PC-3 (cell line): ENCODE measurements around the gene XNDC1N. TPM values are rescaled to one million over a fixed set of nuclear protein-coding genes. Genes with fewer than 3 reads are reported as not detected.

Source experiments
- ATAC-seq: fragments of 200-7000 bp; cut with Tn5 transposase; 2 replicates; pipeline ENCODE4 v1.9.1; 2020; ENCODE audit warnings: mild to moderate bottlenecking, moderate library complexity
- BruUV-seq: library from RNA; stranded (reverse); fragments of 400-500 nt; replicated peaks from 2 replicates; lab custom pipeline; 2021; lab: Mats Ljungman, UMichigan
- CTCF ChIA-PET: fragments of 300-600 bp; sonication (Branson Sonifier 250); formaldehyde crosslinking; loops from one replicate; lab custom pipeline; 2022; ENCODE audit warnings: antibody characterized with exemption; lab: Charles Lee
- POLR2A ChIA-PET: fragments of 300-600 bp; sonication (Branson Sonifier 250); formaldehyde crosslinking; loops from one replicate; lab custom pipeline; 2022; ENCODE audit warnings: antibody characterized with exemption; ENCODE audit not compliant: unreplicated experiment; lab: Charles Lee
- DNase-seq: peaks from one replicate; pipeline ENCODE4 v3.0.0-alpha.2; 2015
- H2AFZ ChIP-seq: fragments of 300-600 bp; sonication (generic); 2 replicates; pipeline ENCODE4 v1.6.0; 2016; ENCODE audit warnings: antibody characterized with exemption, low read length
- H3F3A ChIP-seq: fragments of 300-600 bp; sonication (generic); one replicate; pipeline ENCODE4 v1.6.0; 2017; ENCODE audit warnings: antibody characterized with exemption, low read length, control low read depth, mild to moderate bottlenecking; ENCODE audit not compliant: unreplicated experiment
- H3K27ac ChIP-seq: fragments of 300-600 bp; sonication (generic); 2 replicates; pipeline ENCODE4 v1.5.1; 2016; ENCODE audit warnings: mild to moderate bottlenecking, low read length
- H3K27me3 ChIP-seq: fragments of 300-600 bp; sonication (generic); 2 replicates; pipeline ENCODE4 v1.6.1; 2016; ENCODE audit warnings: low read length, mixed read lengths
- H3K36me3 ChIP-seq: fragments of 300-600 bp; sonication (generic); 2 replicates; pipeline ENCODE4 v1.6.1; 2016; ENCODE audit warnings: low read depth, mixed run types, low read length, mixed read lengths
- H3K4me1 ChIP-seq: fragments of 300-600 bp; sonication (generic); 2 replicates; pipeline ENCODE4 v1.5.1; 2016; ENCODE audit warnings: low read length; ENCODE audit not compliant: insufficient read depth
- H3K4me2 ChIP-seq: fragments of 300-600 bp; sonication (generic); 2 replicates; pipeline ENCODE4 v1.6.0; 2016; ENCODE audit warnings: low read length
- H3K4me3 ChIP-seq: fragments of 300-600 bp; sonication (generic); 2 replicates; pipeline ENCODE4 v1.5.1; 2016; ENCODE audit warnings: mild to moderate bottlenecking, low read length, mixed read lengths
- H3K79me2 ChIP-seq: fragments of 300-600 bp; sonication (generic); 2 replicates; pipeline ENCODE4 v1.6.1; 2017; ENCODE audit warnings: low read length, mixed read lengths
- H3K9ac ChIP-seq: fragments of 300-600 bp; sonication (generic); 2 replicates; pipeline ENCODE4 v1.6.0; 2016; ENCODE audit warnings: mild to moderate bottlenecking, low read length
- H3K9me2 ChIP-seq: fragments of 300-600 bp; sonication (generic); replicated peaks from 2 replicates; pipeline ENCODE4 v1.6.1; 2016; ENCODE audit warnings: mixed run types, low read length, mixed read lengths
- H3K9me3 ChIP-seq: fragments of 300-600 bp; sonication (generic); 2 replicates; pipeline ENCODE4 v1.6.1; 2016; ENCODE audit warnings: low read length, mixed read lengths
- H4K20me1 ChIP-seq: fragments of 300-600 bp; sonication (generic); 2 replicates; pipeline ENCODE4 v1.6.1; 2016; ENCODE audit warnings: low read length, mixed read lengths
- CTCF ChIP-seq: fragments of 300-600 bp; sonication (generic); conservative IDR thresholded peaks from 2 replicates; pipeline ENCODE4 v1.5.1; 2017; ENCODE audit warnings: antibody characterized with exemption, low read depth, mild to moderate bottlenecking, low read length
- EZH2 ChIP-seq: fragments of 300-600 bp; sonication (generic); IDR thresholded peaks from one replicate; pipeline ENCODE4 v1.6.1; 2017; ENCODE audit warnings: antibody characterized with exemption, mild to moderate bottlenecking, low read length; ENCODE audit not compliant: unreplicated experiment
- EZH2phosphoT487 ChIP-seq: fragments of 300-600 bp; sonication (generic); IDR thresholded peaks from 2 replicates; pipeline ENCODE4 v1.6.1; 2018; ENCODE audit warnings: mild to moderate bottlenecking, antibody characterized with exemption, low read length, borderline replicate concordance
- intact Hi-C: fragments of 100-400 bp; cut with micrococcal nuclease; formaldehyde crosslinking; loops from 2 replicates; pipeline ENCODE4 v1.9.0; 2023
- total RNA-seq: library from RNA; depleted of rRNA; stranded (reverse); fragments of >200 nt; gene quantifications from 2 replicates; pipeline ENCODE4 v1.2.3, GENCODE V29; 2014

Gene XNDC1N
- total RNA-seq, 1 experiment from 2014 or later: 14.0 TPM

GRCh38 chr11:71940561-71941219 is 12.3 kb upstream of the XNDC1N start:
- Histone ChIP-seq H4K20me1 (0 out of 2 replicates have a peak, but pooled peaks cover 3% of the 10 kb centered on the region), H3F3A (peaks cover 6% of the 10 kb centered on the region), H3K4me2 (no peak overlapping the region), H3K4me1 (peaks cover 24% of the 10 kb centered on the region), H3K9me3 (no peaks in the 10 kb centered on the region), H3K79me2 (peaks cover 86% of the 10 kb centered on the region), H3K4me3 (no peak overlapping the region), H3K27ac (no peak overlapping the region), H2AFZ (no peak overlapping the region), H3K36me3 (peaks cover 7% of the 10 kb centered on the region; the same call in 1 of the 2 replicates), H3K27me3 (no peaks in the 10 kb centered on the region), H3K9ac (no peak overlapping the region), H3K9me2 (no peaks in the 10 kb centered on the region)
- DNase-seq (no peak), ATAC-seq (no peak)
- ChIA-PET CTCF (no interaction called here), POLR2A (no interaction called here)
- TF ChIP-seq CTCF (no peak), EZH2 (no peak)
- intact Hi-C loops: no loop called here
- BruUV-seq: no TSS peak

- Histone ChIP-seq H3K79me2 (peaks cover 95% of the 10 kb centered on the region), H3K9me2 (no peaks in the 10 kb centered on the region), H3K4me2 (no peak overlapping the region), H4K20me1 (peaks cover 18% of the 10 kb centered on the region), H2AFZ (no peak overlapping the region), H3K27ac (no peak overlapping the region), H3K27me3 (no peaks in the 10 kb centered on the region), H3F3A (no peaks in the 10 kb centered on the region), H3K9ac (no peak overlapping the region), H3K4me1 (0 out of 2 replicates have a peak, but pooled peaks cover 3% of the 10 kb centered on the region), H3K9me3 (no peaks in the 10 kb centered on the region), H3K36me3 (peaks cover 7% of the 10 kb centered on the region; the same call in 1 of the 2 replicates), H3K4me3 (no peak overlapping the region)
- ATAC-seq (no peak), DNase-seq (no peak)
- no TSS peak for BruUV-seq
- POLR2A ChIA-PET: no interaction called here
- CTCF ChIA-PET: no interaction called here
- intact Hi-C loops: no loop called here
- TF ChIP-seq EZH2: no peak
Measured at GRCh38 chr11:71937826-71938225, 9.4 kb upstream of the XNDC1N start.

- no peaks in the 10 kb centered on the region for H3F3A ChIP-seq
- ChIA-PET CTCF (no interaction called here), POLR2A (no interaction called here)
- DNase-seq (peak; percentile 19), ATAC-seq (no peak)
- H3K4me3 ChIP-seq: no peak overlapping the region
- peaks cover 18% of the 10 kb centered on the region for H4K20me1 ChIP-seq
- H3K36me3 ChIP-seq: peaks cover 7% of the 10 kb centered on the region; the same call in 1 of the 2 replicates
- H3K4me1 ChIP-seq: 0 out of 2 replicates have a peak, but pooled peaks cover 3% of the 10 kb centered on the region
- no peaks in the 10 kb centered on the region for H3K9me3 ChIP-seq
- H3K27ac ChIP-seq: no peak overlapping the region
- H3K9me2 ChIP-seq: no peaks in the 10 kb centered on the region
- TF ChIP-seq EZH2phosphoT487: no peak
- no peak for TF ChIP-seq EZH2
- TF ChIP-seq CTCF: no peak
- H3K27me3 ChIP-seq: no peaks in the 10 kb centered on the region
- H3K79me2 ChIP-seq: peaks cover 98% of the 10 kb centered on the region
- BruUV-seq: no TSS peak
- intact Hi-C loops: no loop called here
- H2AFZ ChIP-seq: no peak overlapping the region
- H3K4me2 ChIP-seq: no peak overlapping the region
- no peak overlapping the region for H3K9ac ChIP-seq
Measured at GRCh38 chr11:71936825-71937224, 8.4 kb upstream of the XNDC1N start.
